GM10266 (cell line): ENCODE data around the gene JARID2.

ENCODE experiments used
- DNase-seq: peaks from one replicate; pipeline ENCODE4 v3.0.0; 2012; ENCODE audit errors: extremely low spot score
- CTCF ChIP-seq: IDR thresholded peaks from 2 replicates; pipeline ENCODE4 v1.5.1; 2012; ENCODE audit warnings: mild to moderate bottlenecking, low read depth; ENCODE audit not compliant: control insufficient read depth, insufficient read depth; ENCODE audit errors: missing control alignments

The JARID2 gene

DNA sequence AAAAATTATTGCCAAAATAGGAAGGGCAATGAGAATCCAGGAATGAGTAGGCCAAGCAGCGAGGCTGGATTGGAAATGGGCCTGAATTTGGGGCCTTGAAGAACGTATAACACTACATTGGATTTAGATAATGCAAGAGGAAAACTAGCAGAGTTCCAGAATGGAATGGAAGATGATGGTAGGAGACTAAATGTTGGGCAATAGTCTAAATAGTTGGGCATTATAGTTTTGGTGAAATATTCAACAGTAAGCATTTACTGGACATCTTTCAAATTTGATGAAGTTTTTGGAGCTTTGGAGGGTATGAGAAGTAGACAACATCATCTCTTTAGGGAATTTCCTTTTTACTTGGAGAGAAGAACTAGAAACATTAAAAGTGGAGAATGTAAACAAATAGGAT is 3.4 kb upstream of the JARID2 start:
- no peak for DNase-seq
- no peak for TF ChIP-seq CTCF

DNA sequence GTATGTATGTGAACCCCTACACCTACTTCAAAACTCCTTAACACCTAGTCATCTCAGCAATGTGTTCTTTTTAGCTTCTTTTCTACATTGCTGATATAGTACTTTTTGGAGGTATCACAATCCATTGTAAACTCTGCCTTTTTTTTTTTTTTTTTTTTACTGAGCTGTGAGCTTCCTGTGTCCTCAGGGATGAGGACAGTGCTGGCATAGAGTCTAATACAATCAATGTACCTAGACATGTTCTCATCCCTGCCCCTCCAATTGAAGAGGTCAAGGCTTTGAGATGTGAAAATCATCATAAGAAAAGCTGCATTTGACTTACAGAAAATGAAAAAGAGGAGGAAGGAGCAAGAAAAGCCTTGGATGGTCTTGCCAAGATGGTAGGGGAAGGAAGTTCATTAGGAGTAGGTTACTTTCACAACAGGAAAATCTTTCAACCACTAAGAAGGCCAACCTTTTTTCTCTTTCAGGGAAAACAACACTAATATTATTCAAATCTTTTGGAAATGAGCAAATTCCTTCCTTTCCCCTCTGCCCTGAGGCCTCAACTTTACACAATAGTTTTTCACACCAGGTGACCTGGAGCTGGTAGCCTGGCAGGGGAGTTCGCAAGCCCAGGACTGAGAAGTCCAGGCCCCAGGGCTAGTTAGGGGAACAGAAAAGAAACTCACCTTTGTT is 2.8 kb upstream of the JARID2 start:
- TF ChIP-seq CTCF = no peak
- DNase-seq = no peak

GRCh38 chr6:15243910-15244619 is 1.8 kb upstream of the JARID2 start:
- DNase-seq = no peak
- TF ChIP-seq CTCF = no peak

DNA sequence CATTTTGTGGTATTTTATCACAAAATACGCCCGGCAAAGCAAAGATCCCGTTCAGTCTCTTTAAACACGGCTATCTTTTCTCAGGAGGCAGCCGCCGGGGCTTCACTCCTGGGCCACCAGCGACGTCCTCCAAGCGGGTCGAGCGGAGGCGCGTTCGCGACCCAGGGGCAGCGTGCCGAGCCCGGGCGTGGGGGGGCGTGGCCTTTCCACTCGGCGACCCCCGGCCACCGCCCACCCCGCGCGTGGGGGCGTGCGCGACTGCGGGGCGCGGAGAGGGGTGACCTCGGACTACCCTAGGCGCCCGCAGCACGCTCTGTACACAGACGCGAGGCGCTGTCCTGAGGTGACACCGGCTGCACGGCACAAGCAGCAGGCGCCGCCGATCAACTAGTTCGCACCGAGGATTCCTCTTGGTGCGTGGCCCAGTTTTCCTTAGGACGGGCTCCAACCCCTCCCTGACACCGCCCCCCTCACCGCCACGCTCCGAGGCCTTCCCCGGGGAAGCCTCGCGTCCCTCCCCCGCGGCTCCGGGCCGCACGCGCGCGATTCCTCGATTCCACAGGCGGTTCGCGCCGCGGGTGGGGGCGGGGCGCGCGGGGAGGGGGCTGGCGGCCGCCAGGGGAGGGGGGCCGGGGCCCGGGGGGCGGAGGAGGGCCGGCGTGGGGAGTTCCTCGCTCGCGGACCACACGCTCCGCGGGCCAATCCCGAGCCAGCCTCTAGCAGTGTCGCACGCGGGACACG is 1.1 kb upstream of the JARID2 start:
- peak; percentile 76 for DNase-seq
- no peak for TF ChIP-seq CTCF

- no peak for DNase-seq
- no peak for TF ChIP-seq CTCF
Observed at GRCh38 chr6:15246217-15246665, 372 bp downstream of the JARID2 start.

- DNase-seq = no peak
- no peak for TF ChIP-seq CTCF
Observed at GRCh38 chr6:15246666-15247499, 1.0 kb downstream of the JARID2 start.
